Right lobe of liver (tissue), 6 donors: ENCODE results near the gene KRIT1. TPM values are rescaled to one million over a fixed set of nuclear protein-coding genes. Genes with fewer than 3 reads are reported as not detected.

ENCODE experiments used
- ATAC-seq, 4 donors: fragments of 200-7000 bp; cut with Tn5 transposase; one replicate each; pipeline ENCODE4 v1.9.1; 2020; ENCODE audit warnings: mild to moderate bottlenecking in 4 of 4, moderate library complexity in 4 of 4
- DNase-seq, 3 donors: peaks; one replicate each; pipeline ENCODE4 v3.0.0-alpha.2; 2020
- H3K27ac ChIP-seq, 3 donors: fragments of 200-600 bp; one replicate each; pipeline ENCODE4 v1.8.0; 2022
- H3K27me3 ChIP-seq, 2 donors: fragments of 200-600 bp; one replicate each; pipeline ENCODE4 v1.8.0; 2022
- H3K36me3 ChIP-seq, 4 donors: fragments of 200-600 bp; sonication (generic) in 1 of 4; one replicate each; pipeline versions ENCODE4 v1.5.1 to v1.8.0; 2017 to 2022; ENCODE audit warnings: control low read depth in 1 of 4
- H3K4me1 ChIP-seq, 4 donors: fragments of 200-600 bp; sonication (generic) in 1 of 4; one replicate each; pipeline versions ENCODE4 v1.5.1 to v1.8.0; 2017 to 2022; ENCODE audit warnings: control low read depth in 1 of 4
- H3K4me3 ChIP-seq, 3 donors: fragments of 200-600 bp; one replicate each; pipeline ENCODE4 v1.8.0; 2022
- H3K9me3 ChIP-seq, 4 donors: fragments of 200-600 bp; sonication (generic) in 1 of 4; one replicate each; pipeline versions ENCODE4 v1.5.1 to v1.8.0; 2017 to 2022; ENCODE audit warnings: control low read depth in 1 of 4
- CTCF ChIP-seq, 4 donors: fragments of 200-600 bp in 3 of 4; fragments of 450-650 bp in 1 of 4; IDR thresholded peaks; one replicate each; pipeline versions ENCODE4 v1.5.1 to v1.8.0; 2016 to 2022; ENCODE audit warnings: antibody characterized with exemption in 4 of 4, mild to moderate bottlenecking in 2 of 4
- POLR2A ChIP-seq: fragments of 450-650 bp; IDR thresholded peaks from one replicate; pipeline ENCODE4 v1.6.1; 2017; ENCODE audit warnings: antibody characterized with exemption, mild to moderate bottlenecking
- WGBS: methylation state at CpG from one replicate; pipeline ENCODE4 v1.1.6; 2018; ENCODE audit warnings: low coverage, low lambda C conversion rate; ENCODE audit not compliant: insufficient coverage; ENCODE audit errors: missing lambda C conversion rate; 5-methylcytosine and 5-hydroxymethylcytosine counted together
- intact Hi-C, 2 donors: fragments of 100-400 bp; cut with DNase I; formaldehyde crosslinking; loops; one replicate each; pipeline versions ENCODE4 v1.11.2 to v1.14.1; 2022
- total RNA-seq, 6 experiments: library from RNA; depleted of rRNA in 2 of 6; stranded (reverse); fragments of >200 nt in 2 of 6; fragmentation: NEBNext Ultra II Directional in 3 of 6; extraction: Animal tissue kit (Norgen Biotek cat#: 25700) in 3 of 6; gene quantifications; one replicate each; pipeline versions ENCODE4 v1.1.0 to v1.2.4, GENCODE V29; 2016 to 2023
- donor health status: DM: no; HTN: yes; CAD: no.
- donor health status: DM: no; HTN: no; CAD: no.
- donor health status: DM: no; HTN: no; CAD: no.
- donor health status: DM: no; HTN: yes; CAD: no.
- donor health status: DM: no; HTN: yes; CAD: no.

The KRIT1 gene
- total RNA-seq, 6 experiments from 2014 or later, result 15.9 to 32.3 (median 22.6) TPM

- Histone ChIP-seq H3K9me3 (no peaks in the 10 kb centered on the region), H3K4me1 (no peaks in the 10 kb centered on the region), H3K27me3 (no peaks in the 10 kb centered on the region), H3K27ac (no peak overlapping the region), H3K36me3 (peaks cover 0 to 47% (median 11%) of the 10 kb centered on the region in 4 donors), H3K4me3 (no peak overlapping the region)
- ATAC-seq, result no peak
- intact Hi-C loops, result no loop called here
- 100% methylated on average over 1 of the region's 2 CpGs for WGBS
- no peak for DNase-seq
- TF ChIP-seq CTCF (IDR thresholded peaks at IDR 0.05) (no peak), POLR2A (no peak)
Observed at GRCh38 chr7:92228742-92229141, 17.0 kb downstream of the KRIT1 start.

GRCh38 chr7:92228100-92228499 is 17.6 kb downstream of the KRIT1 start:
- WGBS, result 100% methylated on average over 2 of the region's 2 CpGs
- ATAC-seq (no peak), DNase-seq (no peak)
- intact Hi-C loops, result no loop called here
- Histone ChIP-seq H3K9me3 (no peaks in the 10 kb centered on the region), H3K27me3 (no peaks in the 10 kb centered on the region), H3K4me1 (no peaks in the 10 kb centered on the region), H3K27ac (no peak overlapping the region), H3K4me3 (no peak overlapping the region), H3K36me3 (peaks cover 0 to 43% (median 11%) of the 10 kb centered on the region in 4 donors)
- TF ChIP-seq POLR2A (no peak), CTCF (IDR thresholded peaks at IDR 0.05) (no peak)

- Histone ChIP-seq H3K4me1 (no peaks in the 10 kb centered on the region), H3K36me3 (peaks cover 0 to 44% (median 12%) of the 10 kb centered on the region in 4 donors)
- WGBS, result 89% methylated on average over 3 of the region's 4 CpGs
Observed at GRCh38 chr7:92226981-92227380, 18.7 kb downstream of the KRIT1 start.

GRCh38 chr7:92221766-92222165 is 23.9 kb downstream of the KRIT1 start:
- no peak for TF ChIP-seq POLR2A
- no peak for TF ChIP-seq CTCF (IDR thresholded peaks at IDR 0.05)
- Histone ChIP-seq H3K27ac (no peak overlapping the region), H3K4me3 (no peak overlapping the region), H3K36me3 (peaks cover 0 to 87% (median 27%) of the 10 kb centered on the region in 4 donors), H3K9me3 (no peaks in the 10 kb centered on the region), H3K4me1 (no peaks in the 10 kb centered on the region), H3K27me3 (no peaks in the 10 kb centered on the region)
- intact Hi-C loops, result no loop called here
- DNase-seq (no peak), ATAC-seq (no peak)
- WGBS, result 92% methylated on average over 3 of the region's 3 CpGs

More at GRCh38 chr7:92226981-92227380, 18.7 kb downstream of the KRIT1 start:
- DNase-seq, result no peak
- Histone ChIP-seq H3K4me3 (no peak overlapping the region), H3K9me3 (no peaks in the 10 kb centered on the region), H3K27ac (no peak overlapping the region), H3K27me3 (no peaks in the 10 kb centered on the region)
- intact Hi-C loops, result no loop called here
- ATAC-seq, result no peak
- TF ChIP-seq CTCF (IDR thresholded peaks at IDR 0.05), result no peak
- TF ChIP-seq POLR2A, result no peak

- Histone ChIP-seq H3K36me3 (peaks cover 0 to 35% (median 8%) of the 10 kb centered on the region in 4 donors), H3K9me3 (no peaks in the 10 kb centered on the region), H3K4me1 (no peaks in the 10 kb centered on the region), H3K27ac (no peak overlapping the region), H3K27me3 (no peaks in the 10 kb centered on the region), H3K4me3 (no peak overlapping the region)
- intact Hi-C loops, result no loop called here
- TF ChIP-seq CTCF (IDR thresholded peaks at IDR 0.05), result no peak
- no peak for TF ChIP-seq POLR2A
- no peak for DNase-seq
- WGBS, result 80% methylated on average over 1 of the region's 1 CpG
- no peak for ATAC-seq
Observed at GRCh38 chr7:92206672-92207071, 39.0 kb downstream of the KRIT1 start.
